Measurements from ENCODE around the gene CYP26A1.

Gene CYP26A1

DNA sequence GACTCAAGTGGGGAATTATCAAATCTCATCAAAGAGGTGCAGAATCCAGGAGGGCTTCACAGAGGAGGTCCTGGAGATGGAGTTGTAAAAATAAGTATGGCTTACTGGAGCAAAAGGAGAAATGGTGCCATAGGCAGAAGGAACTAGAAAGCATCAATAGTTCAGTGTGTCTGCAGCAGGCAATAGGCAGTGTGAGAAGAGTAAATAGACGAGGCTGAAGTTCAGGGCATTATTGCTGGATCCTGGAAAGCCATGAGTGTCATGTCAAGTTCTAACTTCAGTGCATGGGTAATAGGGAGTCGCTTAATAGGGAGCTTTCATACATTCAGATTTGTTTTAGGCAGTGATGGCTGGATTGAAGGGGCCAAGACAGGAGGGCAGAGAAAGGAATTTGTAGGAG, 39.3 kb downstream of the CYP26A1 start:
- H3K4me3 ChIP-seq (ENCODE audit: control insufficient read depth, low read depth, low read length) = no peak overlapping the region
- DNase-seq (ENCODE audit: low read depth) = no peak
- TF ChIP-seq, protein P1, sequence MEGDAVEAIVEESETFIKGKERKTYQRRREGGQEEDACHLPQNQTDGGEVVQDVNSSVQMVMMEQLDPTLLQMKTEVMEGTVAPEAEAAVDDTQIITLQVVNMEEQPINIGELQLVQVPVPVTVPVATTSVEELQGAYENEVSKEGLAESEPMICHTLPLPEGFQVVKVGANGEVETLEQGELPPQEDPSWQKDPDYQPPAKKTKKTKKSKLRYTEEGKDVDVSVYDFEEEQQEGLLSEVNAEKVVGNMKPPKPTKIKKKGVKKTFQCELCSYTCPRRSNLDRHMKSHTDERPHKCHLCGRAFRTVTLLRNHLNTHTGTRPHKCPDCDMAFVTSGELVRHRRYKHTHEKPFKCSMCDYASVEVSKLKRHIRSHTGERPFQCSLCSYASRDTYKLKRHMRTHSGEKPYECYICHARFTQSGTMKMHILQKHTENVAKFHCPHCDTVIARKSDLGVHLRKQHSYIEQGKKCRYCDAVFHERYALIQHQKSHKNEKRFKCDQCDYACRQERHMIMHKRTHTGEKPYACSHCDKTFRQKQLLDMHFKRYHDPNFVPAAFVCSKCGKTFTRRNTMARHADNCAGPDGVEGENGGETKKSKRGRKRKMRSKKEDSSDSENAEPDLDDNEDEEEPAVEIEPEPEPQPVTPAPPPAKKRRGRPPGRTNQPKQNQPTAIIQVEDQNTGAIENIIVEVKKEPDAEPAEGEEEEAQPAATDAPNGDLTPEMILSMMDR (IDR thresholded peaks at IDR 0.05; ENCODE audit: control insufficient read depth, insufficient read depth, low read depth, low read length, missing control alignments) = no peak

DNA sequence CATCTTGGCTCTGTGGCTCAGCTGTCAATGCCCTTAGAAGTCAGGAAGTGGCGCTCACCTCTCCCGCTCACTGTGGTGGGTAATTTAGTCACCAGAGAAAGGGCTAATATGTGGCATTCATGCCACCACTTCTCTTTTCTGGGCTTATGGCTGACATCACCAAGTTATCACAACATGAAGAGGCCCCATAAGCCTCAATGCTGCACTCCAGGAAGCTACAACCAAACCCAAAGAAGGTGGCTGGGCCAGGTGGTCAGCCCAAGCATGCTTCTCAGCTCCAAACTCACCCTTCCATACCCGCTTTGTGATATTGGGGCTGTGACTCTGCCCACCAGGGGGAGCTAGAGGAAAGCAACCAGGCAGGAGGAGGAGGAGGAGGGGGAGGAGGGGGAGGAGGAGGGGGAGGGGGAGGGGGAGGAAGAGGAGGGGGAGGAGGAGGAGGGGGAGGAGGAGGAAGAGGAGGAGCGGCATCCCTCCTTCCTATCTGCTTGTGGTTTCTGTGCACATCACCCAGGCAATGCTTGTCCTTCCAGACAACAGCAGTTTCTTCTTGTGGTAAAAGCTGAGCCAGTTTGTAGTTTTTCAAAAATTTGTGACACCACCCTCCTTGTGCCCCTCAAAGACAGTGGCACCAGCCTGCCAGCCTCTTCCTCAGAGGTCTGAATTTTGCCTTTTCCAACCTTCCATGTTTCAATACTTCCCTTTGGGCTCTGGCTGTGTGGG, 42.1 kb downstream of the CYP26A1 start:
- no peak overlapping the region for H3K4me3 ChIP-seq (ENCODE audit: control insufficient read depth, low read depth, low read length)
- DNase-seq (ENCODE audit: low read depth) = no peak
- TF ChIP-seq, protein P1 (IDR thresholded peaks at IDR 0.05; ENCODE audit: control insufficient read depth, insufficient read depth, low read depth, low read length, missing control alignments) = peak; percentile 62

DNA sequence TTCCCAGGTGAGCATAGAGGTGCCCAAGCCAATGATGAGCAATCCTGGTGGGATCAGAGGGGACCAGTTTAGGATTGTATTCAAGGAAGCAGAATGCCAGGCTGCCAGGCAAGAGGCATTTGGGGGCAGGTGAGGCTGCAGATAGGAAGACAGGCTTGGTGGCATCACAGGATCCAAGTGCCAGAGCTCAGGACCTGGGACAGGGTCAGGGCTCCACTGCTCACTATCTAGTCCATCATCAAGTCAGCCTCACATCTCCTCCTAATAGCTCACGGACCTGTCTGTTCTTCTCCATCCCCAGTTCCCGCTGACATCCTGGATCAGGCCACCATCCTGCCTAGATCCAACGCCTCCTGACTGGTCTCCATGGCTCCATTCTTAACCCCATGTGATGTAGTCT, 47.6 kb downstream of the CYP26A1 start:
- H3K4me3 ChIP-seq (ENCODE audit: control insufficient read depth, low read depth, low read length) = no peak overlapping the region
- TF ChIP-seq, protein P1 (IDR thresholded peaks at IDR 0.05; ENCODE audit: control insufficient read depth, insufficient read depth, low read depth, low read length, missing control alignments) = no peak
- no peak for DNase-seq (ENCODE audit: low read depth)

DNA sequence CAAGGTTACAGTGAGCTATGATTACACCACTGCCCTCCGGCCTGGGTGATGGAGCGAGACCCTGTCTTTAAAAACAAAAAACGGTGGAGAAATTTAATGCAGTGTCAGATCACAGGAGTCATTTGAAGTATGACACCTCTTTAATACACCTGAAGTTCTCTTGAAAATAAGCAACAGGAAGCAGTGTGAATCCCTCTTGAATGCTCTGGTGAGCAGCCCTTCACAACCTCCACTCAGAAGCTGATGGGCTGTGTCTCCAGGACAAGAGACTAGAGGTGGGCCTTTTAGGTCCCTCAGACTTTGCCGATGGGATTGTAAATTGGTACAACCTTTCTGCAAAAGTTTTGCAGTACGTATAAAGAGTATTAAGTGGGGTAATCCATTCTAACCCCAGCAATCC, 50.1 kb downstream of the CYP26A1 start:
- DNase-seq (ENCODE audit: low read depth) = no peak
- TF ChIP-seq, protein P1 (IDR thresholded peaks at IDR 0.05; ENCODE audit: control insufficient read depth, insufficient read depth, low read depth, low read length, missing control alignments) = no peak
- no peak overlapping the region for H3K4me3 ChIP-seq (ENCODE audit: control insufficient read depth, low read depth, low read length)

DNA sequence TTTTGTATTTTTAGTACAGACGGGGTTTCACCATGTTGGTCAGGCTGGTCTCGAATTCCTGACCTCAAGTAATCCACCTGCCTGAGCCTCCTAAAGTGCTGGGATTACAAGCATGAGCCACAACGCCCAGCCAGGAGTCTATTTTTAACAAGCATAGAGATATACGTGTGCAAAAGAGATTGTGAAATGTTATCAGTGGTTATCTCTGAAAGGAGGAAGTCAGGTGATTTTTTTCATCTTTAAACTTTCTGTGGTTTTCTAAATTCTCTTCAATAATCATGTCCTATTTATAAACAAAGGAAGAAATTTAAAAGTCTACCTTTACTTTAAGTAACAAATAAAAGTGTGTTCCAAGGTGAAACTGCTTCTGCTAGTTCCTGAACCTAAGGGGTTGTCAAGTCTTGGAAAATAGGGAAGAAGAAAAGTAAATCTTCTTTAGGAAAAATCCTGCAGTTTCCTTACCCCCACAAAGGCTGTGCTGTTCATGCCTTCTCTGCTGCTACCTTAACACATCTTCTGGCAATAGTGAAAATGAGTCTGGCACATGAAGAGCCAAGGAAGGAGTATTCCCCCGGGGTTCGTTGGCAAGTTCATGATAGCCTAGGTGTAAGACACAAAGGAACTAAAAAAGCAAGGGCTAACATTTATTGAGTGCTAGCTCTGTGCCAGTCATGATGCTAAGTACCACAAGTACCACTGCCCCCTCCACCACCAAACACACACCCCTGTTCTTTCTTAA, 51.1 kb downstream of the CYP26A1 start:
- no peak overlapping the region for H3K4me3 ChIP-seq (ENCODE audit: control insufficient read depth, low read depth, low read length)
- no peak for DNase-seq (ENCODE audit: low read depth)
- TF ChIP-seq, protein P1 (IDR thresholded peaks at IDR 0.05; ENCODE audit: control insufficient read depth, insufficient read depth, low read depth, low read length, missing control alignments) = no peak

DNA sequence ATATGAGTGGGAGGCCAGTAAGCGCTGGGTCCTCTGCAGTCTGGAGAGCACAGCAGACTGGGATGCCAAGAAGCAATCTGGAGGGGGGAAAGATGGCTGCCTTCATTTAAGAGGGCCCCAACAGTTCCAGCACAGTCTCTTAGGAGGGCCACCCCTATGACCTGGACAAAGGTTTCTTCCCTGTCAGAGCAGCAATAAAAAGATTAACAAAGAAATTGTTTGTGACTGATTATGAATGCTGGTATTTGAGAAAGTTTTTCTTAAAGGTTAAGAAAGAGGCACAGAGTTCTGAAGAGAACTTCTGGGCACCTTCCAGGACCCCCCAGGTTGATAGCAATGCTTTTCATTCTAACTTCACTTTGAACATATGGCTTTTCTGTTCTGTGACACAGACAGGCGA, 52.3 kb downstream of the CYP26A1 start:
- no peak overlapping the region for H3K4me3 ChIP-seq (ENCODE audit: control insufficient read depth, low read depth, low read length)
- DNase-seq (ENCODE audit: low read depth) = no peak
- TF ChIP-seq, protein P1 (IDR thresholded peaks at IDR 0.05; ENCODE audit: control insufficient read depth, insufficient read depth, low read depth, low read length, missing control alignments) = no peak
